Bronchial epithelial cell (primary cell): ENCODE results near the gene FBXL17. TPM values are rescaled to one million over a fixed set of nuclear protein-coding genes. Genes with fewer than 3 reads are reported as not detected.

Source experiments
- DNase-seq: peaks from one replicate; pipeline ENCODE4 v3.0.0-alpha.2; 2010; ENCODE audit warnings: low read depth
- FAIRE-seq: peaks from 2 replicates; lab custom pipeline; 2011; peaks lifted over from hg19 to GRCh38; lab: Jason Lieb, UNC
- H3K27me3 ChIP-seq: 2 replicates; pipeline ENCODE4 v1.5.1; 2011; ENCODE audit warnings: low read length; ENCODE audit not compliant: control insufficient read depth, insufficient read depth
- H3K36me3 ChIP-seq: 2 replicates; pipeline ENCODE4 v1.5.1; 2011; ENCODE audit warnings: low read length; ENCODE audit not compliant: control insufficient read depth, insufficient read depth
- H3K4me3 ChIP-seq: 2 replicates; pipeline ENCODE4 v1.5.1; 2011; ENCODE audit warnings: mild to moderate bottlenecking, low read depth, low read length, control low read depth
- CTCF ChIP-seq: IDR thresholded peaks from 2 replicates; pipeline ENCODE4 v1.5.1; 2011; ENCODE audit warnings: mild to moderate bottlenecking, moderate library complexity, low read length, control low read depth, inconsistent platforms; ENCODE audit not compliant: insufficient read depth, severe bottlenecking
- total RNA-seq: library from RNA; depleted of rRNA; stranded (reverse); fragments of >200 nt; gene quantifications from 2 replicates; pipeline ENCODE4 v1.2.1, GENCODE V29; 2014

Gene FBXL17
- total RNA-seq, 1 donor from 2014 or later = 6.6 TPM

GRCh38 chr5:108303086-108303485 lies 78.8 kb downstream of the FBXL17 start:
- no peak for DNase-seq

GRCh38 chr5:108297042-108297601 lies 84.8 kb downstream of the FBXL17 start:
- DNase-seq = no peak
- Histone ChIP-seq H3K36me3 (no peaks in the 10 kb centered on the region), H3K4me3 (no peak overlapping the region), H3K27me3 (no peaks in the 10 kb centered on the region)
- FAIRE-seq = no peak
- no peak for TF ChIP-seq CTCF

More at GRCh38 chr5:108303086-108303485, 78.8 kb downstream of the FBXL17 start:
- TF ChIP-seq CTCF = no peak
- FAIRE-seq = no peak
- Histone ChIP-seq H3K4me3 (no peak overlapping the region), H3K27me3 (no peaks in the 10 kb centered on the region), H3K36me3 (no peaks in the 10 kb centered on the region)

- DNase-seq (peak; percentile 84), FAIRE-seq (no peak)
- TF ChIP-seq CTCF = no peak
- Histone ChIP-seq H3K27me3 (no peaks in the 10 kb centered on the region), H3K4me3 (no peak overlapping the region), H3K36me3 (no peaks in the 10 kb centered on the region)
These were observed 86.1 kb downstream of the FBXL17 start for GRCh38 chr5:108295578-108296368.

GRCh38 chr5:108280960-108281569 lies 100.8 kb downstream of the FBXL17 start:
- no peak for TF ChIP-seq CTCF
- FAIRE-seq = no peak
- Histone ChIP-seq H3K4me3 (no peak overlapping the region), H3K36me3 (no peaks in the 10 kb centered on the region), H3K27me3 (no peaks in the 10 kb centered on the region)
- DNase-seq = no peak

GRCh38 chr5:108280248-108280647 lies 101.7 kb downstream of the FBXL17 start:
- Histone ChIP-seq H3K27me3 (no peaks in the 10 kb centered on the region), H3K36me3 (no peaks in the 10 kb centered on the region), H3K4me3 (no peak overlapping the region)
- no peak for TF ChIP-seq CTCF
- no peak for FAIRE-seq
- DNase-seq = no peak
